Adrenal gland (tissue), 12 donors: ENCODE data around the gene HABP2. TPM values are rescaled to one million over a fixed set of nuclear protein-coding genes. Genes with fewer than 3 reads are reported as not detected.

ENCODE experiments used
- DNase-seq, 7 donors: peaks; one replicate each; pipeline ENCODE4 v3.0.0-alpha.2; 2019 to 2020
- H3K27ac ChIP-seq, 5 donors: fragments of 200-600 bp; sonication (generic) in 4 of 5; 1 replicate in 3 of 5; 2 replicates in 2 of 5; pipeline versions ENCODE4 v1.5.1 to v1.8.0; 2016 to 2020; ENCODE audit warnings: mild to moderate bottlenecking in 1 of 5
- H3K27me3 ChIP-seq: fragments of 200-600 bp; 2 replicates; pipeline ENCODE4 v1.8.0; 2021
- H3K36me3 ChIP-seq, 2 donors: fragments of 200-600 bp; replicated peaks in 1 of 2; 1 replicate in 1 of 2; 2 replicates in 1 of 2; pipeline versions ENCODE4 v1.5.1 to v1.8.0; 2018 to 2022
- H3K4me1 ChIP-seq, 2 donors: fragments of 200-600 bp; replicated peaks in 1 of 2; 1 replicate in 1 of 2; 2 replicates in 1 of 2; pipeline versions ENCODE4 v1.5.1 to v1.8.0; 2018 to 2021
- H3K4me3 ChIP-seq, 4 donors: fragments of 200-600 bp; sonication (generic) in 3 of 4; one replicate each; pipeline ENCODE4 v1.5.1; 2016 to 2018
- H3K9me3 ChIP-seq, 3 donors: fragments of 200-600 bp; sonication (generic) in 1 of 3; replicated peaks in 1 of 3; 1 replicate in 2 of 3; 2 replicates in 1 of 3; pipeline versions ENCODE4 v1.5.1 to v1.8.0; 2016 to 2021
- POLR2A ChIP-seq, 2 donors: fragments of 450-650 bp; IDR thresholded peaks; one replicate each; pipeline ENCODE4 v1.6.1; 2017; ENCODE audit warnings: antibody characterized with exemption in 2 of 2, mild to moderate bottlenecking in 2 of 2, moderate library complexity in 1 of 2
- WGBS, 4 donors: extraction: QIAGEN DNeasy Blood & Tissue Kit in 2 of 4; methylation state at CpG; one replicate each; pipeline versions ENCODE4 v1.1.5 to v1.1.7; 2013 to 2017; 5-methylcytosine and 5-hydroxymethylcytosine counted together
- intact Hi-C, 2 donors: fragments of 100-400 bp; cut with DNase I; formaldehyde crosslinking; loops; one replicate each; pipeline versions ENCODE4 v1.14.1 to v1.15.0; 2022 to 2023
- polyA plus RNA-seq, 3 donors: library from polyadenylated mRNA; stranded (reverse); fragments of 200-250 nt in 2 of 3; fragments of 350-450 nt in 1 of 3; fragmentation: Illumina TruSeq in 1 of 3; extraction: RNeasy Lipid Tissue Mini Kit (QIAGEN cat#74804) in 1 of 3; gene quantifications; one replicate each; pipeline ENCODE4 v1.2.3, GENCODE V29; 2013 to 2014
- total RNA-seq, 9 donors: library from RNA; depleted of rRNA in 4 of 9; stranded (reverse); fragments of >200 nt in 4 of 9; fragments of 120-200 nt in 1 of 9; fragmentation: NEBNext Ultra II Directional in 1 of 9; extraction: Animal tissue kit (Norgen Biotek cat#: 25700) in 1 of 9; gene quantifications; one replicate each; pipeline versions ENCODE4 v1.1.0 to v1.2.4, GENCODE V29; 2013 to 2023
- TF ChIP-seq, protein P1 (sequence below), 6 experiments: fragments of 450-650 bp in 4 of 6; fragments of 200-600 bp in 2 of 6; sonication (generic) in 1 of 6; IDR thresholded peaks; 1 replicate in 5 of 6; 2 replicates in 1 of 6; pipeline versions ENCODE4 v1.5.1 to v1.8.0; 2016 to 2021; ENCODE audit warnings: antibody characterized with exemption in 6 of 6, mild to moderate bottlenecking in 2 of 6, moderate library complexity in 1 of 6
- donor health status: healthy with polysubstance abuse.
- donor health status: Bipolar disorder and iron deficiency.
- donor health status: DM: yes; HTN: yes; CAD: no.
- donor health status: DM: no; HTN: no; CAD: no.
- donor health status: DM: no; HTN: no; CAD: no.
- donor health status: DM: yes; HTN: yes; CAD: no.

The HABP2 gene
- total and polyA plus RNA-seq, 12 donors = 0.11 to 0.29 (median 0.13) TPM; not detected in 9

- intact Hi-C loops = no loop called here
- TF ChIP-seq, protein P1, sequence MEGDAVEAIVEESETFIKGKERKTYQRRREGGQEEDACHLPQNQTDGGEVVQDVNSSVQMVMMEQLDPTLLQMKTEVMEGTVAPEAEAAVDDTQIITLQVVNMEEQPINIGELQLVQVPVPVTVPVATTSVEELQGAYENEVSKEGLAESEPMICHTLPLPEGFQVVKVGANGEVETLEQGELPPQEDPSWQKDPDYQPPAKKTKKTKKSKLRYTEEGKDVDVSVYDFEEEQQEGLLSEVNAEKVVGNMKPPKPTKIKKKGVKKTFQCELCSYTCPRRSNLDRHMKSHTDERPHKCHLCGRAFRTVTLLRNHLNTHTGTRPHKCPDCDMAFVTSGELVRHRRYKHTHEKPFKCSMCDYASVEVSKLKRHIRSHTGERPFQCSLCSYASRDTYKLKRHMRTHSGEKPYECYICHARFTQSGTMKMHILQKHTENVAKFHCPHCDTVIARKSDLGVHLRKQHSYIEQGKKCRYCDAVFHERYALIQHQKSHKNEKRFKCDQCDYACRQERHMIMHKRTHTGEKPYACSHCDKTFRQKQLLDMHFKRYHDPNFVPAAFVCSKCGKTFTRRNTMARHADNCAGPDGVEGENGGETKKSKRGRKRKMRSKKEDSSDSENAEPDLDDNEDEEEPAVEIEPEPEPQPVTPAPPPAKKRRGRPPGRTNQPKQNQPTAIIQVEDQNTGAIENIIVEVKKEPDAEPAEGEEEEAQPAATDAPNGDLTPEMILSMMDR (IDR thresholded peaks at IDR 0.05) = no peak
- no peak for TF ChIP-seq POLR2A (IDR thresholded peaks at IDR 0.05)
- no peaks in the 10 kb centered on the region for H3K36me3 ChIP-seq
These were observed 59.3 kb downstream of the HABP2 start for GRCh38 chr10:113612154-113612553.

DNA sequence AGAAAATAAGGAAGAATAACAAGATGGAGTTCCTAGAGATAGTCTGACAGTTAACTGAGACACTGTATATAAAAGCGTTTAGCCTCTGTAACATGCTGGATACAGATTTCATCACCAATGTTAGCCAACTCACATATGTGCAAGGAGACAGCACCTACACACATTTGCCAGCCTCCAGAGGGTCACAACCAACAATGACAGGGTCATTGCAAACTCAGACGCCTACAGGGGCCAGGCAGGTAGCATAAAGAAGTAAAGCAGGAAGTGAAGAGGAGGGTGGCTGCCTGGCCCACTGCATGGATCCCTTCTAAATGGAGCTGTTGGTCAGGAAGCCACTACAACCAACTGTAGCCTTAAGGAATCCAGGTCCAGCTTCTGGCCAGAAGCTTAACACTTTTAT is 60.6 kb downstream of the HABP2 start:
- Histone ChIP-seq H3K27me3 (peaks cover 16% of the 10 kb centered on the region), H3K27ac (no peak overlapping the region), H3K4me3 (no peak overlapping the region), H3K4me1 (no peaks in the 10 kb centered on the region), H3K36me3 (no peaks in the 10 kb centered on the region), H3K9me3 (no peaks in the 10 kb centered on the region)
- intact Hi-C loops = no loop called here
- no peak for DNase-seq
- TF ChIP-seq, protein P1 (IDR thresholded peaks at IDR 0.05) = no peak
- TF ChIP-seq POLR2A (IDR thresholded peaks at IDR 0.05) = no peak
- 80 to 94% (median 87%) methylated on average over 2 of the region's 2 CpGs for WGBS, 4 donors

More at GRCh38 chr10:113612154-113612553, 59.3 kb downstream of the HABP2 start:
- Histone ChIP-seq H3K4me3 (no peak overlapping the region), H3K9me3 (no peaks in the 10 kb centered on the region), H3K27ac (no peak overlapping the region), H3K27me3 (peaks cover 6% of the 10 kb centered on the region), H3K4me1 (no peaks in the 10 kb centered on the region)
- no peak for DNase-seq
- 60 to 88% (median 73%) methylated on average over 1 to 3 of the region's 3 CpGs; no CpG with 5 or more reads in 1 of the 4 donors for WGBS, 4 donors

GRCh38 chr10:113613977-113614690 is 61.3 kb downstream of the HABP2 start:
- peaks cover 18% of the 10 kb centered on the region for H3K27me3 ChIP-seq
- H3K9me3 ChIP-seq = no peaks in the 10 kb centered on the region
- H3K4me3 ChIP-seq = no peak overlapping the region
- TF ChIP-seq, protein P1 (IDR thresholded peaks at IDR 0.05) = no peak
- no peak for TF ChIP-seq POLR2A (IDR thresholded peaks at IDR 0.05)
- no peaks in the 10 kb centered on the region for H3K4me1 ChIP-seq
- intact Hi-C loops = no loop called here
- 63 to 70% (median 65%) methylated on average over 15 of the region's 15 CpGs for WGBS, 4 donors
- no peaks in the 10 kb centered on the region for H3K36me3 ChIP-seq
- peak in 1 of 7 donors; percentile 59 for DNase-seq
- H3K27ac ChIP-seq = no peak overlapping the region

DNA sequence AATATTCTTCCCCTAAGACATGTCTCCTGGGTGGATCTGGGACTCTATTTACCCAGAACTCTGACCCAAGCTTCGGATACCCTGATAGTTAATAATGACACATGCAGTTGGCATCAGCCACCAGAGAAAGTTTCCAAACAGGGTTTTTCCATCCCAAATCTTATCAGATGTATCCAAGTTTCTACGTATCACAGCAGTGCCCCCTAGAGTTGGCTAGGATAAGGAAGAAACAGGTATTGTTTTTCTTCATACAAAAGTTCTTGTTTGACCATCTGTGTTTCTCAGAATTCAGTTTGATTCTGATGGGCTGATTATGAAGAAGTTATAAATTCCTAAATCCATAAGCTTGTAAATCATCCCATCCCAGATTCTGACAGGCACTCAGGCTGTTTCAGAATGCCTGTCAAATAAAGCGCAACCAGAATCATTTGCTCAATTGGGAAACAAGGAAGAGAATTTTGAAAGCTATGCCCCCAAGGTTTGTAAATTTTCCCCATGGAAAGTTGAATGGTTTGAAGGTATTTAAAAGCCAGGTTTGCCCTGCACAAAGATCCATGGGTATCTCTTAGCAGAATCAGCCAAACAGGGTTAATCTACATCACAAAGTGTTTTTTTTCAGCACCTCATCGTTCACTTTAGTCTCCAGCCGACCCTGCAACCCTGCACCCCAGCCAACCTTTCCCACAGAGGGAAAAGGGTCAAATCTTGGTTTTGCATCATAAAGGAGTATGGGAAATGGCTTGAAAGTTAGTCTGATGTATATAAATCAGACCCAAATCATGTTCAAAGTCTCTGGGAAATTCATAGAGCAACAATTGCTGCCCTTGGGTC is 63.6 kb downstream of the HABP2 start:
- WGBS, 4 donors = 18 to 21% (median 19%) methylated on average over 5 of the region's 5 CpGs
- no peaks in the 10 kb centered on the region for H3K36me3 ChIP-seq
- DNase-seq = peak in 3 of 7 donors; percentile 13 to 26 (median 20)

More for the DNA sequence above, 63.6 kb downstream of the HABP2 start:
- Histone ChIP-seq H3K4me1 (no peaks in the 10 kb centered on the region), H3K27me3 (peaks cover 18% of the 10 kb centered on the region), H3K27ac (no peak overlapping the region), H3K9me3 (no peaks in the 10 kb centered on the region), H3K4me3 (no peak overlapping the region)
- no peak for TF ChIP-seq POLR2A (IDR thresholded peaks at IDR 0.05)
- TF ChIP-seq, protein P1 (IDR thresholded peaks at IDR 0.05) = peak in 3 of 6 experiments; percentile 16 to 27 (median 17)
- intact Hi-C loops = no loop called here
